NOMO-1 treated with DMSO at 0.1 percent for 48 hours (cell line): Measurements from ENCODE around the gene MMS22L.

Experiments
- DNase-seq: peaks from one replicate; lab custom pipeline; 2025; ENCODE audit not compliant: unreplicated experiment; lab: John Stamatoyannopoulos, UW

MMS22L gene

DNA sequence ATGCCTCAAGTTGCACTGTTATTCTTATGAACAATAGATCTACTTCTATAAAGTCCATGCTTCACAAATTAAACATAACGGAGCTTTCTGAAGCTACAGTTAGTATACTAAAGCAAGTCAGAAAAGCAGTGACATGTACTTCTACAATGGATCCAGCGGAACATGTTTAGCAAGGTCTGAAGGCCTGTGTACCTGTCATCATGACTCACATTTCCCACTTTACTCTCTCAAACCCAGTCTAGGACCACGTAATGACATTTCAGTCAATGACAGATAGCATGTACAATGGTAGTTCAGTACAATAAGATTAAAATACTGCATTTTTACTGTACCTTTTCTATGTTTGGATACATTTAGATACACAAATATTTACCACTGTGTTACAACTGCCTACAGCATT is 132.1 kb downstream of the MMS22L start:
- DNase-seq = no peak

DNA sequence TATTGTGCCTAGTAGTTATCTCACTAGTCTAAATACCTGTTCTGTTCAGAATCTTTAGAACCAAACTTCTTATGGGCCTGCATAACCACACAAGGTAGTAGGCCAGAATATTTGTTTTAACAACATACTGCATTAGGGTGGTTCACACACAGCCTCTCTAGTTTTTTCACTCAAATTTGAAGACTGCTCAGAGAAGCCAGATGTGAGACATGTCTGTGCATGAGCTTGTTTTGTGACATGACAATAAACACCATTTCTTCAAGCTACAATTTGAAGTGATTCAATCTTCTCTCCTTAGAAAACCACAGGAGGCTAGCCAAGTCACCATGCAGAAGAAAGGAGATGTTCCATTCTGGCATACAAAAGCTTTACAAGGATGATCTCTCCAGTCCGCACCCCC is 135.6 kb downstream of the MMS22L start:
- DNase-seq = no peak

DNA sequence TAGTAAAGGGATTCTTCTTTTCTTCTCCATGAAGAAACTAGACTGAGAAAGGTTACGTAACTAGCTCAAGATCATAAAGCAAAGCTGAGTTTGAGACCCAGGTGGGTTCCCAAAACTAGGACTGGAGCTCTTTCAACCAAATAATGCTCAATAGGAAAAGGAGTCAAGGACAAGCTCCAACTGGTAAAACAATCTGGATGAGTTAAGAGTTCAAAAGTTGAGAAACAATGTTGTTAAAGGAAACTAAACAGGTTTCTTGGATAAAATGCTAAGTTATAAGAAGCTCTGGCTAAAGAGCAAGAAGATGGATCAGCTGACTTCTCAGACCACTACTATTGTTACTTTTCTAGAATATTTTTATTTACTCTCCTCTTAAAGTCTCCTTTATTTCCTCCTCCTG is 137.3 kb downstream of the MMS22L start:
- DNase-seq = no peak

DNA sequence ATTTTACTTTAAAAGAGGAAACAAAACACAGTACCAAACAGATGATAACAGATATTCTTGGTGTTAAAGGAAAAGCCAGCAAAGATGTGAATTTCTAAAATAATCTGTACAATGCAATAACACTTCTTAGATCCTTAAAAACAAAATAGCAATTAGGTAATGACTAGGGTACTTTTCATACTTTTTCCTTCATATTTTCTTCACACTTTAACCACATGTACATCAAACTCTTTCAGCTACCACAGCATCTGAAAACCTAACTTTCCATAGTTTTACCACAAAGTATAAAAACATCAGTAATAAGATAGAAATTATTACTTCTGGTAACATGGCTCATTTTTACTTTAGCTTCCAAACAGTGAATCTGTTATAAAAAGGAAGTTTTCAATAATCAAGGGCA is 141.3 kb downstream of the MMS22L start:
- DNase-seq = no peak

DNA sequence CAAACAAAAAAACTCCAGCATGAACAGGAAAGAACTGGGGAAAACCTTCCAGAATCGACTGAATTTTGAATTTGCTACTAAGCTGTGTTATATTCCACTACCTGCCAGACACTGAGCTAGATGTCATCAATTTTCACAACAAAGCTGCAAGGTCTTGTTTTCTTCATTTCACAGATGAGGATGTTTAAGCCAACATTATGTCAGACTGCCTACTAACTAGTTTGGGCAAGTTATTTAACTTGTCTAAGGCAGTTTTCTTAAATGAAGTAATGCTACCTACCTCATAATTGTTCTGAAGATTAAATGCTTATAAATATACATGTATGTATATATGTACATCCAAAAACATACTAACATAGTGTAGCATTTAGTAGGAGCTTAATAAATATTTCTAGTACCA is 144.4 kb downstream of the MMS22L start:
- DNase-seq = no peak

DNA sequence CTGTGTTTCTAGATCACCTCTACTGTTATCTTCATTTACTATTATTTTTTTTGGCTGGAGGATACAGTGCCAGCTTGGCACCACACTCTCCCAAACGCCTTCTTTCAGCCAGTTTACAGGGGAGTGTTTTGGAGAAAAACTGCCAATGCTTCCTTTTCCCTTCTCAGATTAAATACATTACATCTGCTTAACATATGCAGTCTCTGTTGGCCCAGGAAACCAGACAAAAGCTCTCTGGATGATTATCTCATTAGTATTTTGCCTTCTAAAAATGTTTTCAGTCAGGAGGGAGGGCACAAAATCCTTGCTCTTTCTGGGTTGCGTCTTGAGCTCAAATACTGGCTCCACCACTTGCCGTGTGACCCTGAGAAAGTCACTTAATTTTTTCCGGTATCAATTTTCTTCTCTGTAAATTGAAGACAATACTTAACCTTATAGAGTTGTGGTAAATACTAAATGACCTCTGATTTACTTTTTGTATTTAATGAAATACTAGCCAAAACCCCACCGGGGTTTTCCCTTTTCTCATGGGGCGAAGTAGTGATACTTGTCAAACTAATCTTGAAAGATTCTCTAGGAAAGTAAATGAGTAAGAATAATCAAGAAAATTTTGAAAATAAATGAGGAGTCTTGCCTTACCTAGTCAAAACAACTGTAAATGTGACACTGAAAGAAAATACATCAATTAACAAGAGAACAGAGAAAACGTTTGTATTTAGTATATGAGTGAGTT is 146.2 kb downstream of the MMS22L start:
- no peak for DNase-seq

DNA sequence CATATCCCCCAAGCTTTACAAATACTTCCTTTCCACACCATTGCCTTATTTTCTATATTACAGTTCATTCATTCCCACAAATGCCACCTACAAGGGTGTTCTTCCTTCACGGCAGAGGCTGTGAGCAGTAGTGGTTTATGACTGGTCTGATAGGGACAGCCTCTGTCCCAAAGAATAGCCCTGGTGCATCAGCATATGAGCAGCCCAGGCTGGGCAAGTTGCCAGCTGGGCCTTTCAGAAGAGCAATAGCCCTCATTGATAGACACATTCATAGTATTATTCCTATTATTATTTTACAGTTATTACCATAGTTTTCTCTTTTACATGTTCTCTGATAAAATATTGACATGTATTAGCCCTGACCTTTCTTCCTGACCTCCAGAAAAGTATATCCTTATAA is 149.9 kb downstream of the MMS22L start:
- no peak for DNase-seq

DNA sequence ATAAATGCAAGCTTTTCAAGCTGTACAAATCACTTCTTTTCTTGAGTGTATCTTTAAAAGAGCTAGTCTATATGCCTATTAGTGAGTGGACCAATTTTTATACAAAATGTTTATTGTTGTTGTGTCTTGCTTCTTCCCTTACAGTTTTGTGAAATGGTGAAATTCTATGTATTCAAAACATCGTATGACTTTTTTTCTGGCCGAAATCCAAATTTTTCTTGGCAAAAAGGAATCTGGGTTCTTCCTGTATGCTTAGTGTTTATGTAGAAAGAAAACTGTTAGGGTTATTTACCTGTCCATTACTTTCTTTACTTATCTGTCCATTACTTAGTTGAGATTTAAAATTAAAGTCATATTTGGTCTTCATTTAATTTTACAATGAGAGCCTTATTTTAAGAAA is 153.9 kb downstream of the MMS22L start:
- no peak for DNase-seq

DNA sequence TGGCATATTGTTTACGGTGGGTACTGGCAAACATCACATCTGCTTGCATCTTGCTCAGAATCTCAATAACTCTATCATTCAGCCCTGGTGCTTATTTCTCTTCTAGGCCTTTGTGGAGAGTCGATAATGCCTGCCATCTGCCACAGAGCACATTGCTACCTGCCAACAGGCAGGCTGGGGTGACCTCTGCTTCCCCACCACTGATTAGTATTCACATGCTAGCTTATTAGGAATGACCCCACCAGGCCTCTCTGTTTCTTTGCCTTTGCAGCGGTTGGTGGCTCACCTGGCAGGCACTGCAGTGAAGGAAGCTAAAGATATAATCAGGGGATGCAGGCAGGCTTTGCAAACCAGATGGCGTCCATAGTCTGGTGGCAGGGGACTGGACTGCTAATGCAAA is 154.5 kb downstream of the MMS22L start:
- no peak for DNase-seq

DNA sequence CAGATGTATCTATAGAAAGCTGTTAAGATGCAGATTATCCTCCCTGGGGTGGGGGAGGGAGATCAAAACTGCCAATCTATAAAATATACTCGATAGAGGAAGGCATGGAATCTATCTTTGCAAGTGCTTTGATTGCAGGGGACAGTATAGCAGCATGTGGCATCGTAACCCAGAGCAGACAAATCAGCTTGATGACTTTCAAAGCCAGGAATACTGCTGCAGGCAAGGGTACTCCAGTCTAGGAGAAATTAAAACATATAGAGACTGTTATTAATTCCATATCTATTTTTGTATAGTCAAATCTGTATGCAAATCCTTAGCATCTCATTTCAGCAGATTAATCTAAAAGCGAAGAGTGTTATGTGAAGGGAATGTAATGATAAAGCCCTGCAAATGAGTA is 159.4 kb downstream of the MMS22L start:
- no peak for DNase-seq

DNA sequence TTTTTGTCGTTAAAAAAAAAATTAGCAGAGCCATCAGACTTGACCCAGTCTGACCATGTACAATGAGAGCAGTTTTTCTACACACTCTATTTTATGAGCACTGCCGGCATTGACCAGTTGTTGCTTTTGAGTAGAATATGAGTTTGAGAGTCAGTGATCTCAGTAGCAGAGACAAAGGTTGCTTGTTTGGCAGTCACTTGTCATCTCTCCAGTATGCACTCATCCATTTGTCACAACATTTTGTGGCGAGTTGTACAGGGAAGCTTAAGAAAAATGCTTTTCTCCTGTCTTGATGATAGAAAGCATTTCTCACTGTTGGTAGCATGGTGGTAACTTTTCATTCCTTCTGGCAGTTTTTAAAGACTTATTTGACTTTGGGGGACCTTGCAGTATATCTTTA is 159.9 kb downstream of the MMS22L start:
- DNase-seq = no peak

DNA sequence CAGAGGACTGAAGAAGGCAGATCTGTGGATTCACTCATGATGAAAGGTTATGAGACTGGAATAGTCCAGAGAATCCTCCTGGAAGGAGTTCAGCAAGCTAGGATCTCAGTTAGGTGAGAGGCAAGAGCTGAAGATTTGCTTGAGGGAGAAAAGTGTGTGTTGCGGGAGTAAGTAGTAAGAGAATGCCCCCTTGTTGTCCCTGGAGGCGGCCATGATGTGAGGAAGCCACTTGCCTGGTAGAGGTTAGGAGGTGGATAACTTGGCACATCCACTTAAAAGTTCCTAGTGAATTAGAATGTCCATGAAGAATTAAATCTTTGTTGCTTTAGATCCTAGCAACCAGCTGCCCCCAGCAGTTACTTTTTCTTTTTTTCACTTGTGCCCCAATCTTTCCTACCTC is 162.5 kb downstream of the MMS22L start:
- no peak for DNase-seq

DNA sequence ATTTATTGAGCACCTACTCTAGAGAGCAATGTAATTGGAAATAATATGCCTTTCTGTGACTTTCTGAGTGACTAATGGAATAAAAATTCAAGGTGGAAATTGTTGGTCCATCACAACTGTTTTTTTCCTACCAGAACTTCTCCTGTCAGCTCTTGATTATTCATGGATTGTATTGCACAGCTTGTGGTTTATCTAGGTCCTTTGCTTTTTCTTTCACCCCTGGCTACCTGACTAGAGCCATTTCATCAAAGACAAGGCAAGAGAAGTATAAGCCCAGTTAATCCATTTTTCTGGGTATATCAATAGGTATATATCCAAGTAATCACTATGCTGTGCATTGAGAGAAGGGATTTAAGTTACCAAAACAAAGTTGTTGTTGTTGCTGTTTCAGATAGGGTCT is 168.4 kb downstream of the MMS22L start:
- DNase-seq = no peak

DNA sequence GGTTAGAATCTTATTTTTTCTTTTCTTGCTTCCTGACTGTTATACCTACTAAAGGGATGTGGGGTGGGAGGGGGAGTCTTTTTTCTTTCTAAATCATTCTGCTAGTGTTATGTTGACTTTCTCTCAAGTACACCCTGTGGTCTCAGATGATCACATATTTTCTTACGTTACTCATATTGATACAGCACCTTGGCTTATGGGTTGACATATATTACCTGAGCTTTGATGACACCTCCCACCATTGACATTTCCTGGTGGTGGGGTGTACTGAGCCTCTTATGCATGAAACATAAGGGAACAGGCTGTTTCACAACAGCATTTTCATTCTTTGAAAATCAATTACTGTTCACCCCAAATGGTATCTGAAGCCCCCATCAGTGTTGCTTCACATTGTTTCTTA is 169.8 kb downstream of the MMS22L start:
- DNase-seq = no peak

DNA sequence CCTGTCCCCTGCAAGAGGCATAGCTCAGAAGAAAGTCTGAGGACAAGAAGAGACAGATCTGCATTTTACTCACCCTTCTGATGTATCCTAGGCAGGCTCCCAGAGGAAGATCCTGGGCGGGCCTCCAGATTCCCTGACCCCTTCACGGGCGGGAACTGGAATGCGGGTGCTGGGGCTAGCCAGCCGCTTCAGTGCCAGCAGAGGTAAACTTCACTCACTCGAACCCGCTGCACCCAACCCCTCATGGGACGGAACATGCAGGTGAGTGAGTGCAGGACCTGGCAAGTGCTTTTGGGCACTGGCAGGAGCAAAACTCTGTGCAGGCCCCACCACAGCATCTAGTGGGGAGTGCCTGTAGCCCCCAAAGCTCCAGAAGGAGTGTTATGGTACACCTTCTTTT is 171.8 kb downstream of the MMS22L start:
- no peak for DNase-seq

DNA sequence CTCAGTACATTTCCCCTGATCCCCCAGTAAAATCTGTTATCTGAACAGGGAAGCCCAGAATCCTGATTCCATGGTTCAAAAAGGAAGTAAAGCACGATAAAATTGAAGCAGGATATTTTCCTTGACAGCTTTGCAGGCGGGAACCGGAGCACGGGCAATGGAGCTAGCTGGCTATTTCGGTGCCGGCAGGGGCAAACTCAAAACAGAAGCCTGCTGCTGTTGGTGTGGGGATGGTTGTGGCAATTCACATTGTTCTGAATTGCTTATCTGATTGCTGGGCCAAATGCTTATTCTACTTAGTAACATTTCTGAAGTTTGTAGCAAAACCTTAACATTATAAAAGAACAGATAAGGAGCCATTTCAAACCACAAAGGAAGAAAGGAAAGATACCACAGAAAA is 172.4 kb downstream of the MMS22L start:
- DNase-seq = no peak

DNA sequence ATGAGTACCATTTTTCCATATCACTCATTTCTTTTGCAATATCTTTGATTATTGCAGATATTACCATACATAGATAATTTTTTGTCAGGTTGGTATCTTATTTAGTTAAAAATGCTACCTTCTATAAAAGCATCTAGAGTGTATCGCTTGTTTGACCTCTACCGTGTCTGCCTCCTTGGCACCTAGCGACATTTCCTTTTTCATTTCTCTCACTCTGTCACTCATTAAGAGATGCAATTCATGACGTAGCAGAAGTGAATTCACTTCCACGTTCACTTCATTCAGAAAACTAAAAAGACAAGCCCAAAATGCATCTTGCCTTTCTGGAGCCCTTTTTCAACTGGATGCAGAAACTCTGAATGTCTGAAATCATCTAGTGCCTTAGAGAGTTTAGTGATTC is 172.9 kb downstream of the MMS22L start:
- DNase-seq = no peak

DNA sequence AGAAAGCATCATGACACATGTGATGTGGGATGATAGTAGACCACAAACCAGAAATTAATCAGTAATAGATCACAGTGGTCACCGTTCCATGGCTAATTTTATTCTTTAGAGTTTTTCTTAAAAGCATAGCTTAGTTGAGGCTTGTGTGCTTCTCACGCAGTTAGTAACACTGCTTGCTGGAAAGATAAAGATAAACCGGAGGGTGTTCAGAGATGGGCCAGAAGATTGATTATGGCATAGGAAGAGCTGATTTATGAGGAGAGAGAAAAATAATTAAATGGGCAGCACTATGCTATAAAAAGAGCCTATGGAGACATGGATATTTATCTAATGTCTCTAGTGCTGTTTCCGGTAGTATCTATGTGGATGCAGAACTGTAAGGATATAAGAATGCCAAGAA is 173.6 kb downstream of the MMS22L start:
- no peak for DNase-seq

DNA sequence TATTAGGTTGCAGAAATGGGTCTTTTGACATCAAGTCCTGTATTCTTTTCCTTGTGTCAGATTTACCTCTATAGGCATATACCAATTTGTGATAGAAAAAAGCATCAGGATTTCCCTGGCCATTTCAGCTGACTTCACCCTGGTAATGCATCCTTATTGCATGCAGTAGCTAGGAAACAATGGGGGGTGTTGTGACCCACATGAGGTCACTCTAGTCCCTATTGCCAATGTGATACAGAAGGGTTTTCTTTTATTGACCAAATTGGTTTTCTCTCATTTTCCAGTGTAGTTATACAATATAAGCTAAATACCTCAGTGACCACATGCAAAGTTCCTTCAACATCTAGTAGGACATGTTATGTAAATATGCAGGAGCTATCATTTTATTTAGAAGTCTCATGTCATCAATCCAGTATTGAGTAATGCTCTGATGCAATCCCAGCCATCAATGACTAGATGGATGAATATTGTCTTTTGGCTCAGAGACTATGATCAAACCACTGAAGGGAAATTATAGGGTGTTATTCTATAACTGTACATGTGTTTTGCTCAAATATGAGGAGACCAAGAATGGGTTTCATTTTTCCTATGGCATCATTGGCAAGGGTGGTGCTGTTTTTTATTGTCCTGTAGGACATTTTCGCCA is 180.7 kb downstream of the MMS22L start:
- no peak for DNase-seq

DNA sequence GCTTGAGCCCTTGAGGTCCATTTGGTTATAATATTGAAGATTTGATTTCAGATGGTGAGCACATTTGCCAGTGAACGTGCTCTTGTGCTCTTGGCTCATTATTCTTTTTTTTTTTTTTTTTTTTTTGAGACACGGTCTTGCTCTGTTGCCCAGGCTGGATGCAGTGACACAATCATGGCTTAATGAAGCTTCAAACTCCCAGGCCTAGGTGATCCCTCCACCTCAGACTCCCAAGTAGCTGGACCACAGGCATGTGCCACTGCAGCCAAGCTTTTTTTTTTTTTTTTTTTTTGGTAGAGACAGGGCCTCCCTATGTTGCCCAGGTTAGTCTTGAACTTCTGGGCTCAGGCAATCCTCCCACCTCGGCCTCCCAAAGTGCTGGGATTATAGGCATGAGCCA is 182.3 kb downstream of the MMS22L start:
- no peak for DNase-seq

DNA sequence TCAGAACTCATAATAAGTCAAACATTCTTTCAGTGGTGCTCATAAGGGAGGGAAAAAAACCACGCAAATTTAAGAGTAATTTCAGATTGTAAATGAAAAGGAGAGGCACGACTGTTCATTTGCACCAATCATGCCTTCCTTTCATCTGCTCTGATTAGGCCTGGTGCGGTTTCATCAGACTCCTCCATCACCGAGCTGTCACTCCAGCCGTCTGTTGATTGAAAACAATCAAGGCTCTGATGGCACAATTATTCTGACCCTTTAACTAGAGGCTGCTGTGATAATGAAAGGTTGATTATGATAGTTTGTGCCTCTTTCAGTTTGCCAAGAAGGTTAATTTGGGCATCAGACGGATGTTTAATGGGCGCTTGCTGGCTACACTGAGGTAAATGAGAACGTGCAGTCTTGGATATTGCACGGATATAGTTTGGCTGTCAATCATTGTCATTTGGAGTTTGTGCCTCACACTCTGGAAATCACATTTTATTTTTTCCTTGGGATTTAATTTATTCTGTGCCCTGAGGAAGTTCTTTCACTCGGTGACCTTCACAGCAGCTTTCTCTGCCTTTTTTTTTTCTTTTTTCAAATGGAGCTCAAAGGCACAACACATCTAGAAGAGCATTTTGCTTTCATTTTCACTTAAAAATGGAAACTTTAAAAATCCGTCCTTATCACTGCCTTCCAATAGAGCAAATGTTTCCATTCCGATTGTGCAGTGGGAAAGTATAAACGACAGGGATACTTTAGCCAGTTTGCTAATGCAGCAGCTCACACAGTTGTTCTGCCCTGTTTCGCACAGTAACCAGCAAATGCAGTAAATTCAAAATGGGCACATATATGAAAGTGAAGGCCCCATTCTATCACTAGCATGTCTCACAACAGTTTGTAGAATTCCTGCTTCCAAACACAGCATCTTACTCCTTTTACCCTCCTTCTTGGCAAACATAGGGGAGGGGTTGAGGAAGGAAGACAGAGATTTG is 185.7 kb downstream of the MMS22L start:
- no peak for DNase-seq

DNA sequence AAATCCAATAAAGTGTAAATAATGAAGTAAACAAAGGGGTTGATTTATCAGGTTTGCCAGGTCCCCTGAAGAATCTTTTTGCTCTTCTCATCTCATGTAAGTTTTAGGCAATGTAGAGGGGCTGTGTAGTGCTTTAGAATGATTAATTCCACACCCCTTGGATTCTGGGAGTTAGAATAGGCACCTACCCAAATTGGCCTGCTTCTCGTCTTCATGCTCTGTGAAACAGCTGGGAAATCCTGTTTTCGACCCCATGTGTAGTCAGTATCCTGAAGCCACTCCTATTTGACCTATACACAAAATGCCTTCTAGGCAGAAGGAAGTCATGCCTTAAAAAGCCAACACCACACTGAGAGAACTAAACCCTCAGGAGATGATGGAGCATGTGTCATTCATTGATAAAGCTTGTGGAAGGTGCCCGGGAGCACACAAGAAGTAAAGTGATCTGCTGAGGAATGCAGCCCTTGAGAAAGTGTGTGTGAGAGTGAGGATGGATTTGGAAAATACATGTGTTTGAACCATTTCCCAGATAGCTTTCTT is 187.6 kb downstream of the MMS22L start:
- DNase-seq = no peak
